Measurements from ENCODE around the gene ZBTB7C.

Gene ZBTB7C

GRCh38 chr18:48027401-48027963 lies 381.7 kb downstream of the ZBTB7C start:
- DNase-seq: no peak

GRCh38 chr18:48026216-48026615 lies 383.0 kb downstream of the ZBTB7C start:
- DNase-seq: no peak

- DNase-seq: no peak
Observed at GRCh38 chr18:48024881-48025660, 384.1 kb downstream of the ZBTB7C start.

- DNase-seq: no peak
Observed at GRCh38 chr18:48024009-48024512, 385.1 kb downstream of the ZBTB7C start.

DNA sequence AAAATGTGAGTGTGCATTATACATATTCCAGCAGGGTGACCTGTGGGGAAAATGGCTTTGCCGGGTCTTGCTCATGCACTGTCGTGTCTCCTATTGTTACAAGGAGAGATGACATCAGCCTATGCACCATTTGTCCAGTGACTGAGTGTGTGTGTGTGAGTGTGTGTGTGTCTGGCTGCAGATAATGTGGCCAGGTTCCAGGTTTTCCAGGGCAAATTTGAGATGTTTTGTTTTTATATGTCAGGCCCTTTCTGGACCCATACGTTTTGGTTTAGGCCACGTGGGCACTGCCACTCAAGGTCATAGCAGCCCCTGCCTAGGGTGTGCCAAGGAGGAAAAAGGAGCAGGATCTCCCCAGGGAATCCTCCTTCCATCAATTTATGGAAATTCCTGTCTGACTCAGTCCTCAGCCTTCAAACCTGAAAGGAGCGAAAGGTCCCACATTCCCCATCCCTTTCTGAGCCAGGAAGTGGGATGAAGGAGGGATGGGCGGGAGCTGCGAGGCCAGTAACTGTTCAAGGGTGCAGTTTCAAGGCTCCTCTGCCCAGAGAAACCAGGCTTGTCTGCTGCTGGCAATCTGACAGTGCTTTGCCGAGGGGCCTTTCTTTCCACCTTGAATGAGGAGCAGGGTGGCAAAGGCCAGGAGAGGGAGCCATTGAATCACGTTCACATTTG lies 385.7 kb downstream of the ZBTB7C start:
- DNase-seq: no peak

DNA sequence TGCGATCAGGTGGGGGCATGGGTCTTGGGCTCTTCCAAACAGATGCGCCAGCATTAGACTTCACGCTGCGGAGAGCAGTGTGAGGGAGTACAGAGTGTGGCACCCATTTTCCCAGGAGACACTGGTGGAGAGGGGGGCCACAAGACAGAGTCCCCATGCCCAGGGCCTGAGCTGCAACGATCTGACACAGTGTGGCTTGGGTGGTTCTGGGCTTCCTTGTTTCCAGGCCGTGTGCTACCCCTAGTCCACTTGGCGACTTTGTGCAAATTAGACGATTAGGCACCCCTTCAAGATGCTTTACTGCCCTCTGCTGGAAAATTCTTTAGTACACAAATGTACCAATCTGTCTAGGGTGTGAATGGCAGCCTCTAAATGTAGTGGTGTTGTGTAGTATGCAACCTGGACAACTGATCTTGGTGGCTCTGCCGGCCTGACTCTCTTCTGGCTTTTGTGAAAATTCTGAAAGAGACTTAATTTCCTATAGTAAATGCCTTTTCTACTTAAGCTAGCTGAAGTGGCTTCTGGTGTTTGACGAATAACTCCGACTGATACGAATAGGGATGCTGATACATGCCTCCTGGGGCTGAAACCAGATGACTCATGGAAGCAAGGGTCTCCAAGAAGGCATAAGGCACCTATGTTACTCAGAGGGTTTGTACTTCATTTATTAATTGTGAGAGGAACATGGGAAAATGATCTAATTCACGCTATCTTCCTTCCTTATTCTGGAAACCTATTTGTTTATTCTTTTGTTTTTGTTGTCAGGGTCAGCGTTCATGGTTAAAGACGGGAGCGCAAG lies 386.5 kb downstream of the ZBTB7C start:
- DNase-seq: no peak

DNA sequence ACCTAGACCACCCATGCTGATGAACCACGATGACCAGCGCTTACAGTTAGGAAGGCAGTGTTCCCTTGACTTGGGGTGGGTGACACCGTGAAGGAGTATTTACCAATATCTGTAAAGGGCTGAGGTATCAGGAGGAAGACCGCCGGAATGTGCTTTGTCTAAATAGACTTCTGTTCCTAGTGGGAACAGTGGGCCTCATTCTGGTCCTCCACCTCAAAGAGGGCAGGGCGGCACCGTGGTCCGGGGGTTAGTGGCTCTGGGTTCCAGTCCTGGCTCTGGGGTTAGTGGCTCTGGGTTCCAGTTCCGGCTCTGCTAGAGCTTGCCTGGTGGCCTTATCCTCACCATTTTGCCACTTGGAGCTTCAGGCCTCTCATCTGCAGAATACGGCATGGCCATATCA lies 387.2 kb downstream of the ZBTB7C start:
- no peak for DNase-seq

DNA sequence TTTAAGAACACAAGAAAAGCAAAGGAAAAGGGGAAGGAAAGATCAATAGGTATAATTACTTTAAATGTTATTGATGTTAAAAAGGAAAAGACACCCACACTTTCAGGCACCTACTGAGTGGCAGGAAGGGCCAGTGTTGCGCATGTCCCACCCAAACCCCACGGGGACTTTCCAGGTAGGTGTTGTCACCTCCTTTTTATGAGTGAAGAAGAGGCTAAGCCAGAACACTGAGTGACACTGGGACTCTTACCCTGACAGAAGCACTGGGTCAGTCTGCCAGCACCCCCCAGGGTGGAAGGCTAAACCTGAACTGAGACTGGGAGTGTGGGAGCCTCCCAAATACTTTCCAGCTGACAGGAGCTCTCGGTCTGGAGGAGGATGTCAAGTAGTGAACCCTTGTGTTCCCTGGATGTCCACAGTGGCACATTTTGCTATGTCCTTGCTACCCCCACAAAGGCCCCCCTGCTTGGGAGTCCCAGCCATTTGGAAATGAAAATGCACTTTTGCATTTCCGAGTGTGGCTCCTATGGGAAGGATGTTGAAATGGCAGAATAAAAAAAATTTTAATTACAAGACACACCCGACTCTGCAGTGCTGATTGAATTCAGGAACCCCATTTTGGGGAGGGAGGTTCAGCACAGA lies 387.8 kb downstream of the ZBTB7C start:
- DNase-seq: no peak

DNA sequence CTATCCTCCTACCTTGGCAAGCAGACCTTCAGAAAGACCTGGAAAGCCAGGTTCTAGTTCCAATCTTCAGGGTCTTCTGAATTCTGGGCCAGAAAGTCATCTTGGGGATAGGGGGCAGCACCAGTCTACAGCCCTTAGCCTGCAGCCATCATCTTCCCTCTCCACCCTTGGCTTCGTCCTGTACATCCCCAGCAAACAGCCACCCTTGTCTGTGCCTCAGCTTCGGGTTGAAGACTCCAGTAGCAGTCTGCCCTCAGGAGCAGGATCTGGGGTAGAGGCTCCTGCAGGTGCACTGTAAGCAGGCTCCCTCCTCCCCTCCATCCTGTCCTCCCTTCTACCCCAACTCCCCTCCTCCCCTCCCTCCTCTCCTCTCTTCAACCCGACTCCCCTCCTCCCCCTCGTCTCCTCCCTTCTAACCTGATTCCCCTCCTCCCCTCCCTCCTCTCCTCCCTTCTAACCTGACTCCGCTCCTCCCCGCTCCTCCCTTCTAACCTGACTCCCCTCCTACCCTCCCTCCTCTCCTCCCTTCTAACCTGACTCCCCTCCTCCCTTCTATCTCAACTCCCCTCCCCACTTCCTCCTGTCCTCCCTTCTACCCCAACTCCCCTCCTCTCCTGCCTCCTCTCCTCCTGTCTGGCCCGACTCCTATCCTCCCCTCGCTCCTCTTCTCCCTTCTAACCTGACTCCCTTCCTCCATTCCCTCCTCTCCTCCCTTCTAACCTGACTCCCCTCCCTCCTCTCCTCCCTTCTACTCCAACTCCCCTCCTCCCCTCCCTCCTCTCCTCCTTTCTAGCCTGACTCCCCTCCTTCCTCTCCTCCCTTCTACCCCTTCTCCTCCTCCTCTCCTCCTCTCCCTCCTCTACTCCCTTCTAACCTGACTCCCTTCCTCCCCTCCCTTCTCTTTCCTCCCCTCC lies 388.6 kb downstream of the ZBTB7C start:
- no peak for DNase-seq

DNA sequence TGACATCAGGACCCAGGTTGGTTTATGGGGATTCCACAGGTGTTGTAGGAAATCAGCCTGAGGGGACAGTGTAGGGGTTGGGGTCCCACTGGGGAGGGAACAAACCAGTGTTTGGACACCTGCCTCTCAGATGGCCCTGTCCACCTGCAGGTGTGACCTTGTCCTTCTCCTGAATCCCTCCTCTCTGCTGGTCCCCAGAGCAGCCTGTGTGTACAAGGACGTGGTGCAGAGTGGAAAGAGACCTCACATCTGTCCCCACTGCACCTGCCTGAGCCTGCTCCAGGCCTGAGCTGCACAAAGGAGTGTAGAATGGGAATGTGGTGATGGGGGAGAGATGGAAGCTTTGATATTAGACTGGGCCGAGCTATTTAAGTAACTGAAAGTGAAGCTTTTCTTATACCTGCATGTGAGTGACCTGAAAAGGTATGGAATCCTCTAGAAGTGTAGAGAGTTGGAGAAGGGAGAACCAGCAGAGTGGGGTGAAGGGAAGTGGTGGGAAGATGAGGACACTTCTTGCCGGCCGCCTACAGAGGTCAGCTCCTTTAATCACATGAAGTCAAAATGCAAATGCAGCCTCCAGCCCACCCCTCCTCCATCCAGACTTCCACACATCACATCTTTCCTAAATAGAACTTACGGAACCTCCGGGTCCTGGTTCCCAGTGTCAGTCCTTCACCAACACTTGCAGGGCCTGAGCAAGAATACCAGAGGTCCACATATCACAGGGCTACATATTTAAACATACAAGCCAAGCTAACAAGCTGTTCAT lies 389.4 kb downstream of the ZBTB7C start:
- no peak for DNase-seq

DNA sequence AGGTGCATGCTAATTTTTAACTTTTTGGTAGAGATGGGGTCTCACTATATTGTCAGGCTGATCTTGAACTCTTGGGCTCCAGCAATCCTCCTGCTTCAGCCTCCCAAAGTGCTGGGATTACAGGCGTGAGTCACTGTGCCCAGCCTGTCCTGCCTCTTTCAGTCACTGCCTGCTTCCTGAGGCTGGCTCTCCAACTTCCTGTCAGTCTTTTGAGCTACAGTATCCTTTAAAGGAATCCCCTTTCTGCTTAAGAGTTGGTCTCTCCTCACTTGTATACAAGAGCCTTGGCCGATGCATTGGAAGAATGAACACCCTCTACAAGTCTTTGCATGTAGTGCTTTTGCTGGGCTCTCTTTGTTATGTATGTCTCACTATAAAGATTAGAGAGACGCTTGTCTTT lies 390.3 kb downstream of the ZBTB7C start:
- DNase-seq: no peak

DNA sequence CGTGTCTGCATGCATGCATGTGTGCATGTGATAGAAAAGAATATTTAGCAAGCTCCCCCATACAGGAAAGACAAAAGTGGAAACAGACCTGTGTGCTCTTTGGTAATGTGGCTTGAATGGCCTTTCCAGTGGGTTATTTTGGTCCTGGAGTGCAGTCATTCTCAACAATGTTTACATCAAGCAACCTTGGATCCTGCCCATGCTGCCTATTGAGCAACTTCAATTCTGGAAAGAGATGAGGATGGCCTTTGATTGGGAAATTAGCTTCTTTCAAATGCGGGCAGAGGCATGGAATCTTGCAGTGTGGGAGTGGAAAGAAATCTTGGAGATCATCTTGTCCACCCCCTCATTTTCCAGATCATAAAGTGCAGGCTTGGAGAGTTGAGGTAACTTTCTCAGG lies 391.5 kb downstream of the ZBTB7C start:
- DNase-seq: no peak

DNA sequence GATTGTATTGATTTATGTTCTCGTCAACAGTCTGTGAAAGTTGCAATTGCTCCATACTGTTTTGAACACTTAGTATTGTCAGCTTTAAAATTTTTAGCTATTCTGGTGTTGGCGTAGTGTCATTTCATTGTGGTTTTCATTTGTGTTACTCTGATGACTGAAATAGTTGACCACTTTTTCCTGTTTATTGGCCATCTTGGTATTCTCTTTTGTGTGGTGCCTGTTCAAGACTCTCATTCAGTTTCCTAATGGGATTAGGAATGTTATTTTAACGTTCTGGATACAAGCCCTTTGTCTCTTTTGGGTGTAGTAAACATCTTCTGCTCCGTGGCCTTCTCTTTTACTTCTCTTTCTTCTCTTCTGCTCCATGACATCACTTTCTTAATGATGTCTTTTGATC lies 396.0 kb downstream of the ZBTB7C start:
- DNase-seq: no peak

GRCh38 chr18:48011926-48012465 lies 397.2 kb downstream of the ZBTB7C start:
- no peak for DNase-seq

DNA sequence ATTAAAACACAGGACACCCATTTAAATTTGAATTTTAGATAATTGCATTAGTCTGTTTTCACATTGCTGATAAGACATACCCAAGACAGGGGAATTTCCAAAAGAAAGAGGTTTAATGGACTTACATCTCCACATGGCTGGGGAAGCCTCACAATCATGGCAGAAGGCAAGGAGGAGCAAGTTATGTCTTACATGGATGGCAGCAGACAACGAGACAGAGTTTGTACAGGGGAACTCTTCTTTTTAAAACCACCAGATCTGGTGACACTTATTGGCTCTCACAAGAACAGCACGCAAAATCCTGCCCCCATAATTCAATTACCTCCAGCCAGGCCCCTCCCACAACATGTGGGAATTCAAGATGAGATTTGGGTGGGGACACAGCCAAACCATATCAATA lies 398.9 kb downstream of the ZBTB7C start:
- no peak for DNase-seq

- no peak for DNase-seq
Observed at GRCh38 chr18:48009116-48009745, 400.0 kb downstream of the ZBTB7C start.

- peak; percentile 40 for DNase-seq
Observed at GRCh38 chr18:48007955-48008701, 401.1 kb downstream of the ZBTB7C start.

- DNase-seq: no peak
Observed at GRCh38 chr18:48007381-48007780, 401.8 kb downstream of the ZBTB7C start.

Data from activated naive CD4-positive, alpha-beta T cell treated with anti-CD3 and anti-CD28 coated beads, Interleukin-2, amount 50 U/mL, for 16 hours (primary cell).